Common myeloid progenitor, CD34-positive (primary cell): Measurements from ENCODE around the gene RPL35.

ENCODE experiments used
- CTCF ChIA-PET: fragments of 350-600 bp; sonication (Branson Sonifier 250); formaldehyde crosslinking; loops from one replicate; lab custom pipeline; 2021; ENCODE audit warnings: antibody characterized with exemption; lab: Charles Lee
- POLR2A ChIA-PET: fragments of 350-600 bp; sonication (Branson Sonifier 250); formaldehyde crosslinking; loops from one replicate; lab custom pipeline; 2021; ENCODE audit warnings: antibody characterized with exemption; lab: Charles Lee
- DNase-seq, 3 donors: peaks; one replicate each; pipeline versions ENCODE4 v3.0.0 to v3.0.0-alpha.2; 2013
- H3K27ac ChIP-seq, 2 experiments: 1 replicate in 1 of 2; 2 replicates in 1 of 2; pipeline ENCODE4 v1.7.0; 2013; ENCODE audit warnings: inconsistent platforms in 2 of 2, low read length in 2 of 2, mild to moderate bottlenecking in 2 of 2, low read depth in 1 of 2, moderate library complexity in 1 of 2; ENCODE audit not compliant: severe bottlenecking in 2 of 2, insufficient read depth in 1 of 2, poor library complexity in 1 of 2
- H3K27me3 ChIP-seq, 5 experiments: replicated peaks in 2 of 5; 1 replicate in 3 of 5; 2 replicates in 2 of 5; pipeline versions ENCODE4 v1.6.1 to v1.7.0; 2013; ENCODE audit warnings: low read length in 4 of 5, mild to moderate bottlenecking in 2 of 5, moderate library complexity in 2 of 5, inconsistent platforms in 1 of 5; ENCODE audit not compliant: insufficient read depth in 5 of 5, control insufficient read depth in 4 of 5
- H3K36me3 ChIP-seq, 4 experiments: 1 replicate in 2 of 4; 2 replicates in 2 of 4; pipeline versions ENCODE4 v1.6.1 to v1.7.0; 2013; ENCODE audit warnings: low read length in 3 of 4, control low read depth in 1 of 4, mild to moderate bottlenecking in 1 of 4; ENCODE audit not compliant: control insufficient read depth in 4 of 4, insufficient read depth in 4 of 4
- H3K4me1 ChIP-seq, 4 experiments: 1 replicate in 3 of 4; 2 replicates in 1 of 4; pipeline versions ENCODE4 v1.6.1 to v1.7.1; 2013; ENCODE audit warnings: low read length in 3 of 4, mild to moderate bottlenecking in 3 of 4, control low read depth in 1 of 4, inconsistent platforms in 1 of 4, moderate library complexity in 1 of 4; ENCODE audit not compliant: control insufficient read depth in 4 of 4, insufficient read depth in 4 of 4; ENCODE audit errors: control extremely low read depth in 1 of 4
- H3K4me3 ChIP-seq, 7 experiments: 1 replicate in 4 of 7; 2 replicates in 3 of 7; pipeline versions ENCODE4 v1.5.1 to v1.7.0; 2013; ENCODE audit warnings: mild to moderate bottlenecking in 7 of 7, low read length in 6 of 7, moderate library complexity in 6 of 7, inconsistent platforms in 2 of 7, low read depth in 2 of 7, control low read depth in 1 of 7; ENCODE audit not compliant: insufficient read depth in 4 of 7, control insufficient read depth in 1 of 7; ENCODE audit errors: extremely low read depth in 1 of 7
- H3K9me3 ChIP-seq, 5 experiments: 1 replicate in 4 of 5; 2 replicates in 1 of 5; pipeline versions ENCODE4 v1.6.1 to v1.7.1; 2013; ENCODE audit warnings: low read length in 4 of 5, mild to moderate bottlenecking in 2 of 5, inconsistent platforms in 1 of 5, low read depth in 1 of 5, moderate library complexity in 1 of 5; ENCODE audit not compliant: control insufficient read depth in 4 of 5, insufficient read depth in 2 of 5; ENCODE audit errors: control extremely low read depth in 1 of 5
- WGBS: methylation state at CpG from one replicate; pipeline ENCODE4 v1.1.5; 2013; ENCODE audit not compliant: insufficient coverage; 5-methylcytosine and 5-hydroxymethylcytosine counted together

RPL35 gene

DNA sequence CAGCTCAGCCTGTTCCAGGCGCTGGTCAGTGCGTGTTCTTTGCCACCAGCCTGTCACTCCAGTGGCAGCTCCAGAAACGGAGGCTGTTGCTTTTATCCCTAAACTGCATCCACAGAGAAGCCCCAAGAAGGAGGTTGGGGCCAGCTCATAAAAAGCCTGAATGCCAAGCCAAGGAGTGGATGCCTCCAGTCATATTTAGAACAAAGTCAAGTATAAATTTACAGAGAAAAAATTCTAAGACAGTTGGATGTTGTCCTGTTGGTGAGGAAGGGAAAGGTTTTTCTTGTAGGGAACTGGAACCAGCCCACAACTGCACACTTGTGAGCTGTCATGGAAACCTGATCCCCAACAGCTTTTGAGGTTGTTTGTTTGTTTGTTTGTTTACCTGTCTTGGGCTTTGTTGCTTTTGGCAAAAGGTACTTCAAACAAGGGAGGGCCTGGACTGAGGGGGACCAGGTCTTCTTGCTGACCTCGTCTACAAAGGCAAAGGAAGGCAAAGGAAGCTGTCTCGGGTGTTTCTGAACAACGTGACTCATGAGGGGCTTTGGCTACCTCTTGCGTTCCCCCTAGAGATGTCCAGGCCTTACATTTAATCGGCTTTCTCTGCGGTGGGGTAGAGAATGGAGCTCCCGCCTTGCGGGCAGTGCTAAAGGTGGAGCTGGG, 48.1 kb downstream of the RPL35 start:
- Histone ChIP-seq H3K4me3 (no peak overlapping the region), H3K4me1 (peaks cover 0 to 8% (median 1%) of the 10 kb centered on the region in 4 experiments), H3K27me3 (no peaks in the 10 kb centered on the region), H3K27ac (no peak overlapping the region), H3K36me3 (no peaks in the 10 kb centered on the region), H3K9me3 (no peaks in the 10 kb centered on the region)
- ChIA-PET CTCF (interaction anchor here (0.6 to 1.5 kb wide), 4 partner anchors 16 to 40 kb away, joined by 3 read pairs; partner anchors contain the start of gene WDR38), POLR2A (no interaction called here)
- WGBS: 95% methylated on average over 11 of the region's 11 CpGs
- DNase-seq: no peak

DNA sequence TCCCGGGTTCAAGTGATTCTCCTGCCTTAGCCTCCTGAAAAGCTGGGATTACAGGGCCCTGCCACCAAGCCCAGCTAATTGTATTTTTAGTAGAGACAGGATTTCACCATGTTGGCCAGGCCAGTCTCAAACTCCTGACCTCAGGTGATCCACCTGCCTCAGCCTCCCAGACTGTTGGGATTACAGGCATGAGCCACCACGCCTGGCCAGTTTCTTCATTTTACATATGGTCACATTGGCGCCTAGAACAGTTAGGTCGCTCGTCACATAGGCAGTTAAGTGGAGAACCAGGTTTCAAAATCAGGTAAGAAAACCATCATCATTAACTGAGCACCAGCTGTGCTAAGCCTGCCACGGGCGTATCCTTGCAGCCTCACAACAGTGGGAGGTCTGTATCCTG, 48.7 kb downstream of the RPL35 start:
- Histone ChIP-seq H3K4me3 (no peak overlapping the region), H3K27me3 (no peaks in the 10 kb centered on the region), H3K4me1 (peaks cover 0 to 4% (median 0%) of the 10 kb centered on the region in 4 experiments), H3K36me3 (no peaks in the 10 kb centered on the region), H3K9me3 (no peaks in the 10 kb centered on the region), H3K27ac (no peak overlapping the region)
- WGBS: 100% methylated on average over 7 of the region's 7 CpGs
- CTCF ChIA-PET: interaction anchor here (0.9 kb wide), 1 partner anchor 40 kb away, joined by 3 read pairs; the partner anchor contains the start of gene WDR38
- DNase-seq: no peak
- POLR2A ChIA-PET: no interaction called here

DNA sequence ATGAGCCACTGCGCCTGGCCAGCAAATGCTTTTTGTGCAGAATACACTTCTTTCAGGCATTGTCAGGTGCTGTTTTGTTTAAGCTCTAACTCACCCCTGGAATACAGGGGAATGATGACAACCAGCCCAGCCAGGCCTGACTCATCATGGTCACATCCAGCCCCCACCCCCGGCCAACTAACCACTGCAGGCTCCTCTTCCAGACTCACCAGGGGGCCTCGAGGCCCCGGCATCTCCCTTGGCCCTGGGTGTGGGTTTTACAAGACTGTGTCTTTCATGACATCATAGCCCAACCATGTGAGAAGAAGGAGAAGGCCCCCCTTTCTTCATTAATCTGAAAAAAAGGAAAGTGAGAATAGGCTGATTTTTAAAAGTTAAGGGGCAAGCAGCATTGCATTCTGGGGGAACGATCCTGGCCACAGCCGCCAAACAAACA, 49.3 kb downstream of the RPL35 start:
- 83% methylated on average over 1 of the region's 6 CpGs for WGBS
- Histone ChIP-seq H3K4me3 (no peak overlapping the region), H3K27ac (no peak overlapping the region), H3K36me3 (no peaks in the 10 kb centered on the region), H3K4me1 (peaks cover 0 to 3% (median 0%) of the 10 kb centered on the region in 4 experiments), H3K9me3 (no peaks in the 10 kb centered on the region), H3K27me3 (no peaks in the 10 kb centered on the region)
- POLR2A ChIA-PET: no interaction called here
- CTCF ChIA-PET: interaction anchor here (1.1 to 1.9 kb wide), 4 partner anchors 15 to 48 kb away, joined by 3 to 5 read pairs (median 4); partner anchors contain the start of gene WDR38
- peak; percentile 19 to 73 (median 68) for DNase-seq

DNA sequence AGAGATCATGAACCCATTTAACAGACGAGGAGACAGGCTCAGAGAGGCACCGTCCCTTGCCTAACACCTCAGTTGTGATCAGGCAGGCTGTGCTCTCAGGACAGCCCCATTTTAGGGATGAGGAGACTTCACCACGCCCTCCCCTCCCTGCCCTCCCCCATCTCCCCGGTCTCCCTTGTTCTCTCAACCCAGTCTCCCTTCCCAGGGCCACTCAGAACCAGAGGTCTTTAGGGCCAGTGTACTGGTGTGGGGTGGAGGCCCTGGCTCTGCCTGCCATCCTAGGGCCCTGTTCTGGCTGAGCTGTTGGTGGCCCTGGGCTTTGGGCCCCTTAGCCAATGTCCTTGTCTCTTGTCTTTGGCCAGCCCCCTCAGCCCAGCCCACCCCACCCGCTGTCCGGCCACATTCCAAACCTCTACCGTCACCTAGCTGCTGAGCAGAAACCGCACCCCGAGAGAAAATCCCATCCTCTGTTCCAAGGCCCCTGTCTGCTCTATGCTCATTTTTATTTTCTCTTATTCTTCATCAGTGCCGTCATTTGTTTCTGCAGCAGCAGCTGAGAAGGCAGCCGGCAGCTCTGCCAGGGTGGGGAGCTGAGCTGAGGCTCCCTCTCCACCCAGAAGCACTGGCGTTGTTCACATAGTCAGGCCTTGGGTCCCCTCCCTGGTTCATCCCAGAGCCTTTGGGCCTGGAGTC, 50.9 kb downstream of the RPL35 start:
- CTCF ChIA-PET: interaction anchor here (0.6 to 1.9 kb wide), 4 partner anchors 8 to 35 kb away, joined by 3 to 4 read pairs (median 3); no protein-coding TSS in a partner anchor

DNA sequence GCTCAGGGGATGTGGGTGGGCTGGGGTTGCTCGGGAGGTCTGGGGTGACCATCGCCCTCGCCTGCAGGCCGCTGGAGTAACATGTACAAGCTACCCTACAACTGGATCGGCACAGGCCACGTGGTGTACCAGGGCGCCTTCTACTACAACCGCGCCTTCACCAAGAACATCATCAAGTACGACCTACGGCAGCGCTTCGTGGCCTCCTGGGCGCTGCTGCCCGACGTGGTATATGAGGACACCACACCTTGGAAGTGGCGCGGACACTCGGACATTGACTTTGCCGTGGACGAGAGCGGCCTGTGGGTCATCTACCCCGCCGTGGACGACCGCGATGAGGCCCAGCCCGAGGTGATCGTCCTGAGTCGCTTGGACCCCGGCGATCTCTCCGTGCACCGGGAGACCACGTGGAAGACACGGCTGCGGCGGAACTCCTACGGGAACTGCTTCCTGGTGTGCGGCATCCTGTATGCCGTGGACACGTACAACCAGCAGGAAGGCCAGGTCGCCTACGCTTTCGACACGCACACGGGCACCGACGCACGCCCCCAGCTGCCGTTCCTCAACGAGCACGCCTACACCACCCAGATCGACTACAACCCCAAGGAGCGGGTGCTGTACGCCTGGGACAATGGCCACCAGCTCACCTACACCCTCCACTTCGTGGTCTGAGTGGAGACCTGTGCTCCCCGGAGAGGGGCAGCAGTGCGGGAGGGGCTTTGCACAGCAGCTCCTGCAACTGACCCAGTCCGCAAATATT, 51.8 kb downstream of the RPL35 start:
- Histone ChIP-seq H3K4me1 (peaks cover 0 to 3% (median 0%) of the 10 kb centered on the region in 4 experiments), H3K4me3 (no peak overlapping the region), H3K27me3 (no peaks in the 10 kb centered on the region), H3K36me3 (no peaks in the 10 kb centered on the region), H3K27ac (no peak overlapping the region), H3K9me3 (no peaks in the 10 kb centered on the region)
- CTCF ChIA-PET: interaction anchor here (1.2 kb wide), 1 partner anchor 34 kb away, joined by 3 read pairs; no protein-coding TSS in a partner anchor
- no peak for DNase-seq
- POLR2A ChIA-PET: no interaction called here
- 98% methylated on average over 51 of the region's 60 CpGs for WGBS

More for the DNA sequence above, 50.9 kb downstream of the RPL35 start:
- H3K27ac ChIP-seq: no peak overlapping the region
- H3K9me3 ChIP-seq: no peaks in the 10 kb centered on the region
- POLR2A ChIA-PET: no interaction called here
- H3K4me1 ChIP-seq: peaks cover 0 to 3% (median 0%) of the 10 kb centered on the region in 4 experiments
- WGBS: 93% methylated on average over 5 of the region's 12 CpGs
- H3K27me3 ChIP-seq: no peaks in the 10 kb centered on the region
- no peaks in the 10 kb centered on the region for H3K36me3 ChIP-seq
- no peak for DNase-seq
- no peak overlapping the region for H3K4me3 ChIP-seq

DNA sequence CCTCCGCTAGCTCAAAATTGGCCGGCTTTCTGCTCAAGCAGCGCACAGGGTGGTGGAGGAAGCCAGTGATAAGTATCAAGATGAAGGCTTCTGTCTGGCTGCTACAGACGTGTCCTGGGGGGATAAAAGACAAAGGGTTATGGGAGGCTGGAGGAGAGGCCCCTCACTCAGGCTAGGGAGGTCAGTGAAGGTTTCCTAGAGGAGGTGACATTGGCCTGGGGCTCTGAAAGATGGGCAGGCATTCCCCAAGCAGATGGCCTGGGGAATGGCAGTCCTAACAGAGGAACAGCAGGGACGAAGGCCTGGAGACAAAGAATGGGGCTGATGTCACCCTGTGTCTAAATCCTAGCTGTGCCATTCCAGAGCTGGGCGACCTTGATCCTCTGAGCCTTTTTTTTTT, 52.5 kb downstream of the RPL35 start:
- ChIA-PET POLR2A (no interaction called here), CTCF (interaction anchor here (1.3 to 1.7 kb wide), 3 partner anchors 10 to 43 kb away, joined by 3 to 5 read pairs (median 3); no protein-coding TSS in a partner anchor)
- H3K4me3 ChIP-seq: no peak overlapping the region
- no peaks in the 10 kb centered on the region for H3K36me3 ChIP-seq
- H3K4me1 ChIP-seq: peaks cover 0 to 3% (median 0%) of the 10 kb centered on the region in 4 experiments
- no peaks in the 10 kb centered on the region for H3K27me3 ChIP-seq
- no peak for DNase-seq
- H3K9me3 ChIP-seq: no peaks in the 10 kb centered on the region
- WGBS: 96% methylated on average over 6 of the region's 6 CpGs
- no peak overlapping the region for H3K27ac ChIP-seq
